Measurements from ENCODE around the gene GFRA1. TPM values are rescaled to one million over a fixed set of nuclear protein-coding genes. Genes with fewer than 3 reads are reported as not detected.
"Not testable (repeated sequence)": the region's sequence is repeated elsewhere in the genome, so short reads cannot be mapped to it uniquely, and the experiment has no call there.

The GFRA1 gene
- total RNA-seq, 1 donor from 2014 or later: 4.2 TPM

- Mint-ChIP-seq H3K27ac (ENCODE audit: unreplicated experiment) (no peak overlapping the region), H3K4me1 (ENCODE audit: unreplicated experiment) (no peaks in the 10 kb centered on the region), H3K27me3 (ENCODE audit: unreplicated experiment) (peaks cover 3% of the 10 kb centered on the region), H3K9me3 (ENCODE audit: unreplicated experiment) (no peaks in the 10 kb centered on the region), H3K36me3 (ENCODE audit: low read depth, unreplicated experiment) (no peaks in the 10 kb centered on the region), H3K4me3 (ENCODE audit: unreplicated experiment) (no peak overlapping the region)
- no peak for DNase-seq (ENCODE audit: low spot score)
- TF ChIP-seq CTCF (IDR thresholded peaks at IDR 0.05; ENCODE audit: unreplicated experiment): no peak
Measured at GRCh38 chr10:116168329-116168728, 104.7 kb downstream of the GFRA1 start.

- not testable (repeated sequence) for H3K4me1 Mint-ChIP-seq (ENCODE audit: unreplicated experiment); H3K27ac Mint-ChIP-seq (ENCODE audit: unreplicated experiment); H3K27me3 Mint-ChIP-seq (ENCODE audit: unreplicated experiment); H3K36me3 Mint-ChIP-seq (ENCODE audit: low read depth, unreplicated experiment); H3K9me3 Mint-ChIP-seq (ENCODE audit: unreplicated experiment); DNase-seq (ENCODE audit: low spot score); H3K4me3 Mint-ChIP-seq (ENCODE audit: unreplicated experiment)
Measured at GRCh38 chr10:116165941-116166340, 107.1 kb downstream of the GFRA1 start.

- H3K36me3 Mint-ChIP-seq (ENCODE audit: low read depth, unreplicated experiment): no peaks in the 10 kb centered on the region
- no peak for DNase-seq (ENCODE audit: low spot score)
- H3K4me3 Mint-ChIP-seq (ENCODE audit: unreplicated experiment): no peak overlapping the region
Measured at GRCh38 chr10:116164291-116164690, 108.7 kb downstream of the GFRA1 start.

GRCh38 chr10:116163333-116164131 lies 109.5 kb downstream of the GFRA1 start:
- H3K36me3 Mint-ChIP-seq (ENCODE audit: low read depth, unreplicated experiment): no peaks in the 10 kb centered on the region

More at GRCh38 chr10:116164291-116164690, 108.7 kb downstream of the GFRA1 start:
- H3K9me3 Mint-ChIP-seq (ENCODE audit: unreplicated experiment): no peaks in the 10 kb centered on the region
- no peaks in the 10 kb centered on the region for H3K4me1 Mint-ChIP-seq (ENCODE audit: unreplicated experiment)
- H3K27me3 Mint-ChIP-seq (ENCODE audit: unreplicated experiment): peaks cover 5% of the 10 kb centered on the region
- H3K27ac Mint-ChIP-seq (ENCODE audit: unreplicated experiment): no peak overlapping the region
- no peak for TF ChIP-seq CTCF (IDR thresholded peaks at IDR 0.05; ENCODE audit: unreplicated experiment)

GRCh38 chr10:116162851-116163250 lies 110.2 kb downstream of the GFRA1 start:
- Mint-ChIP-seq H3K36me3 (ENCODE audit: low read depth, unreplicated experiment) (no peaks in the 10 kb centered on the region), H3K27me3 (ENCODE audit: unreplicated experiment) (peaks cover 5% of the 10 kb centered on the region), H3K4me3 (ENCODE audit: unreplicated experiment) (no peak overlapping the region), H3K4me1 (ENCODE audit: unreplicated experiment) (peaks cover 1% of the 10 kb centered on the region), H3K27ac (ENCODE audit: unreplicated experiment) (no peak overlapping the region), H3K9me3 (ENCODE audit: unreplicated experiment) (no peaks in the 10 kb centered on the region)
- TF ChIP-seq CTCF (IDR thresholded peaks at IDR 0.05; ENCODE audit: unreplicated experiment): no peak
- DNase-seq (ENCODE audit: low spot score): no peak

More at GRCh38 chr10:116163333-116164131, 109.5 kb downstream of the GFRA1 start:
- no peak for DNase-seq (ENCODE audit: low spot score)
- Mint-ChIP-seq H3K4me3 (ENCODE audit: unreplicated experiment) (no peak overlapping the region), H3K27me3 (ENCODE audit: unreplicated experiment) (peaks cover 5% of the 10 kb centered on the region), H3K4me1 (ENCODE audit: unreplicated experiment) (no peaks in the 10 kb centered on the region), H3K9me3 (ENCODE audit: unreplicated experiment) (no peaks in the 10 kb centered on the region), H3K27ac (ENCODE audit: unreplicated experiment) (no peak overlapping the region)
- TF ChIP-seq CTCF (IDR thresholded peaks at IDR 0.05; ENCODE audit: unreplicated experiment): no peak

Data from endothelial cell (in vitro differentiated cells).